GM10266 (cell line): Measurements from ENCODE around the gene TSHZ1.
A peak's percentile ranks its signal among the peaks of the same experiment; 100 is the strongest.

ENCODE experiments used
- DNase-seq: peaks from one replicate; pipeline ENCODE4 v3.0.0; 2012; ENCODE audit errors: extremely low spot score
- TF ChIP-seq, protein P1 (sequence below): IDR thresholded peaks from 2 replicates; pipeline ENCODE4 v1.5.1; 2012; ENCODE audit warnings: mild to moderate bottlenecking, low read depth; ENCODE audit not compliant: control insufficient read depth, insufficient read depth; ENCODE audit errors: missing control alignments

Gene TSHZ1

DNA sequence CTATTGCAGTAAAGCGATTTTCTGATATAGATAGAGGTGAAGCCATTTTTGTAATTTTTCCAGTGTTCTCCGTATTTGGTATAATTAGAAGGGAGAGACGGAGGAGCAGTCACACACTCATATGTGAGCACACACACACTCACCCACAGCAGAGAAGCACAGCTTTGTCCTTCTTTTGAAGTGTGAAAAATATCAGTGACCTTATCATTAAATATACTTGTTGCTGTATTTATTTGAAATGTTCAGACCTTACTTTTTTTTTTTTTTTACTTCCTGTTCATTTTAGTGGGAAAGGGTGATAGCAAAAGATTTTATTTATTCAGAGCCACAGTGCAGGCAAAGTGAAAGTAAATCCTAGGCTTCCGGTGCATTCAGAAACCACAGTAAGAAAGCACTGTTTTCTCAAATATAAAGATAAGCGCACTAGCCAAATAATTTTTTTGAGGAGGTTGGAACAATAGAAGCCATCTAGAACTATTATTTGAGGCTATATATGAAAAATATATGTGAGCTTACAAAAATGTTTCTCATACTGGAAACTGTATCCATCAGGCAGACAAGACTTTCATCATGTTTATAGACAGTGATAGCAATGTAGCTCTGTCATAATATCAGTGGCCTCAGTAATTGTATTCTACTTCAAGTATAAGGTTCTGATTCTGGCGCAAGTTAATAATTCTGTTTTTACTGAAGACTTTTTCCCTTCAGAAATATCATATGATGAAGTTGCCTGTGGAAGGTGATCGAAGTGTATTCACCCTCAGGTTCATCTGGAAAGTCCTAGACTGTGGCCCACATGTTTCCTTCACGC lies 37.2 kb downstream of the TSHZ1 start:
- DNase-seq: peak; percentile 44
- TF ChIP-seq, protein P1, sequence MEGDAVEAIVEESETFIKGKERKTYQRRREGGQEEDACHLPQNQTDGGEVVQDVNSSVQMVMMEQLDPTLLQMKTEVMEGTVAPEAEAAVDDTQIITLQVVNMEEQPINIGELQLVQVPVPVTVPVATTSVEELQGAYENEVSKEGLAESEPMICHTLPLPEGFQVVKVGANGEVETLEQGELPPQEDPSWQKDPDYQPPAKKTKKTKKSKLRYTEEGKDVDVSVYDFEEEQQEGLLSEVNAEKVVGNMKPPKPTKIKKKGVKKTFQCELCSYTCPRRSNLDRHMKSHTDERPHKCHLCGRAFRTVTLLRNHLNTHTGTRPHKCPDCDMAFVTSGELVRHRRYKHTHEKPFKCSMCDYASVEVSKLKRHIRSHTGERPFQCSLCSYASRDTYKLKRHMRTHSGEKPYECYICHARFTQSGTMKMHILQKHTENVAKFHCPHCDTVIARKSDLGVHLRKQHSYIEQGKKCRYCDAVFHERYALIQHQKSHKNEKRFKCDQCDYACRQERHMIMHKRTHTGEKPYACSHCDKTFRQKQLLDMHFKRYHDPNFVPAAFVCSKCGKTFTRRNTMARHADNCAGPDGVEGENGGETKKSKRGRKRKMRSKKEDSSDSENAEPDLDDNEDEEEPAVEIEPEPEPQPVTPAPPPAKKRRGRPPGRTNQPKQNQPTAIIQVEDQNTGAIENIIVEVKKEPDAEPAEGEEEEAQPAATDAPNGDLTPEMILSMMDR: no peak

DNA sequence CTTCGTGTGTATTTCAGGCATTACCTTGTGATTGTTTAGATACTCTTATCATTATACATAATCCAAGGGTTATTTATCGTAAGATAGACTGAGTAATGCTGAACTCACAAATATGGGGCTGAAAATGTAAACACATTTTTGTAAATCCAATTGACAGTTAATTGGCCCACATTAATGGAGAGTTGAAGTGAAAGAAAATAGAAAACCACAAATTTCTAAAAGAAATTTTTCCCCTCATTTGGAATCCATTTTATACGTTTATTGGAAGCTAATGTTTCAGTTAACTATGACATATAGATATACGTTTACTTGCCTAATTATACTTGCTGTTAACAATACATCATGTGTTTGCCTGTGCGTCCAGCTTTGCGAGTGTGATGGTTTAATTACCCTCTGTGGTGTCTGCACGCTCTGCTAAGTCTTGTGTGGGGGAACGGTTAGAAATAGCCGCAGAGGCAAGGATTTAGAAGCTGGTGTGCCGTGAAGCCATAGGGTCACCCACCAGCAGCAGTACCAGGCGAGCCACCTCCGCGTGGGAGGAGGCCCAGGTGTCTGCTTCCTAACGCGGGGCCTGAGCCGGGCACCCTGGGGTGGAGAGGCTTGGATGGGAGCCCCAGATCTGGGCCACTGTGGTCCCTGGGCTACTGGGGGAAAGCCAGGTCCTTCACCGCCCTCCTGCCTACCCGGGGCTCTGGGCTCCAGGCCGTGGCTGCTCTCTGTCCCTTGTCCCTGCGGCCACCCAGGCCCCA lies 38.0 kb downstream of the TSHZ1 start:
- no peak for DNase-seq

DNA sequence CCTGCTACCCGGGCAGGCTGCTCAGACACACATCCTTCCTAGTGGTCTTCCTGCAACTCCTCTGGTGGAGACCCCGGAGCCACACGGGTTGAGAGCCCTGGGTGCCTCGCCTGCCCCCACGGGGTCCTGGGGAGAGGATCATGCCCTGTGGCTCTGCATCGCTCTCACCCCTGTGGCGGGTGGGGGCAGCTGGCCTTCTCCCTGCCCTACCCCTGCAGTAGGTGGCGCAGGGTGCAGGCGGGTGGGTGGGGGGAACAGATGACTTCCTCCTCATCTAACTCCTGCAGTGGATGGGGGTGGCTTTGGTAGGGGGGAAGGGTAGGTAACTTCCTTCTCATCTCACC lies 38.5 kb downstream of the TSHZ1 start:
- no peak for DNase-seq
- TF ChIP-seq, protein P1: no peak

More for the DNA sequence above, 38.0 kb downstream of the TSHZ1 start:
- TF ChIP-seq, protein P1: no peak

DNA sequence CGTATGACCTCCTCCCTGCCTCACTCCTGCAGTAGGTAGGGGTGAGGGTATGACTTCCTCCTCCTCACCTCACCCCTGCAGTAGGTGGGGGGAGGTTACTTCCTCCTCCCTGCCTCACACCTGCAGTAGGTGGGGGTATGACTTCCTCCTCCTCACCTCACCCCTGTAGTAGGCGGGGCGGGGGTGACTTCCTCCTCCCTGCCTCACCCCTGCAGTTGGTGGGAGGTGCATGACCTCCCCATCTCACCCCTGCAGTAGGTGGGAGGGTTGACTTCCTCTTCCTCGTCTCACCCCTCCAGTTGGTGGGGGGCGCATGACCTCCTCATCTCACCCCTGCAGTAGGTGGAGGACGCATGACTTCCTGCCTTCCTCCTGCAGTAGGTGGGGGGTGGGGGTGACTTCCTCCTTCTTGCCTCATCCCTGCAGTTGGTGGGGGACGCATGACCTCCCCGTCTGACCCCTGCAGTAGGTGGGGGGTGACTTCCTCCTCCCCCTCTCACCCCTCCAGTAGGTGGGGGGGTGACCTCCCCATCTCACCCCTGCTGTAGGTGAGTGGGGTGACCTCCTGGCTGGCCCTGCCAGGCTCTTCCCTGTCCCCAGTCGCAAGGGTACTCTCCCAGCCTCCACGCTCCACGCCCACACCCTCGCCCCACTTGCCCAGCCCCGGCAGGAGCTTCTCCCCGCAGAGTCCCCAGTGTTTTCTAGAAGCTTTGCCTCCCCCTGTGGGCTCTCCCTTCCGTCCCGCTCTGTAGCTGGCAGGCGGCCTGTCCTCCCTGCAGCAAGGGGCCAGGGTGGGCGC lies 39.3 kb downstream of the TSHZ1 start:
- DNase-seq: peak; percentile 32
- TF ChIP-seq, protein P1: no peak

DNA sequence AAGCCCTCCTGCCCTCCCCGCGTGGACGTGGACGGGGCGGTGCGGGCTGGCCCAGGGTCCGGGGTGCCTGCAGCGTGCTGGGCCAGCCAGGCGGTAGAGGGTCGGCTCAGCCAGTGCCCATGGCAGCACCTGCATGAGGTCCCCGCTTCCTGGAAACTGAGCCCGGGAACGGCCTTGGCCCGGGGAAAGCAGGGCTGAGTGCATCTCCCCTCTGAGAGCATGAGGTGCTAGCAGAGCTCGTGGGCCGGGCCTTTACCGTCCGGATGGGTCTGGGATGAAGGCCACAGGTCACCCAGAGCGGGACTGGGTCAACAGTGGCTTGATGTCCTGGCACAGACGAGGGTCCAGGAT lies 39.8 kb downstream of the TSHZ1 start:
- TF ChIP-seq, protein P1: no peak
- DNase-seq: no peak

DNA sequence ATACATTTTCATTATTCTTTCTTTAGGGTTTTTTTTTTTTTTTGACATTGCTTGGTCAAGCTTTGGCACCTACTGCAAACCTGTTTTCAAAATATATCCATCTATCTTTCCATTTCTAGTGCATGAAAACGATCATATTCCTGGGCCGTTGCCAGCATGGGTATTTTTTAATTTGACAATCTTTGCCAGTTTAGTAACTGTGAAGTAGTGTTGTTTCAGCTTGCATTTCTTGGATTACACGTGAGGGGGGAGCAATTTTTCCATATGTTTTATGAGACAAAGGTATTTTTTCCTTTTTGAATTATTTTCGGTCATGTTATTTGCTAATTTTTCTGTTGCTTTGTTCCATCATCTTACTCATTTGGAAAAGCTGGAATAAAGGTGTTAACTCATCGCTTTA lies 40.9 kb downstream of the TSHZ1 start:
- no peak for DNase-seq
- TF ChIP-seq, protein P1: no peak
